Activated CD4-positive, alpha-beta T cell treated with anti-CD3 and anti-CD28 coated beads, Interleukin-2, amount 50 U/mL, for 1 hour (primary cell): ENCODE measurements around the gene BST1.

ENCODE experiments used
- DNase-seq: peaks from one replicate; pipeline ENCODE4 v3.0.0-alpha.2; 2020

BST1 gene, protein sequence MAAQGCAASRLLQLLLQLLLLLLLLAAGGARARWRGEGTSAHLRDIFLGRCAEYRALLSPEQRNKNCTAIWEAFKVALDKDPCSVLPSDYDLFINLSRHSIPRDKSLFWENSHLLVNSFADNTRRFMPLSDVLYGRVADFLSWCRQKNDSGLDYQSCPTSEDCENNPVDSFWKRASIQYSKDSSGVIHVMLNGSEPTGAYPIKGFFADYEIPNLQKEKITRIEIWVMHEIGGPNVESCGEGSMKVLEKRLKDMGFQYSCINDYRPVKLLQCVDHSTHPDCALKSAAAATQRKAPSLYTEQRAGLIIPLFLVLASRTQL

DNA sequence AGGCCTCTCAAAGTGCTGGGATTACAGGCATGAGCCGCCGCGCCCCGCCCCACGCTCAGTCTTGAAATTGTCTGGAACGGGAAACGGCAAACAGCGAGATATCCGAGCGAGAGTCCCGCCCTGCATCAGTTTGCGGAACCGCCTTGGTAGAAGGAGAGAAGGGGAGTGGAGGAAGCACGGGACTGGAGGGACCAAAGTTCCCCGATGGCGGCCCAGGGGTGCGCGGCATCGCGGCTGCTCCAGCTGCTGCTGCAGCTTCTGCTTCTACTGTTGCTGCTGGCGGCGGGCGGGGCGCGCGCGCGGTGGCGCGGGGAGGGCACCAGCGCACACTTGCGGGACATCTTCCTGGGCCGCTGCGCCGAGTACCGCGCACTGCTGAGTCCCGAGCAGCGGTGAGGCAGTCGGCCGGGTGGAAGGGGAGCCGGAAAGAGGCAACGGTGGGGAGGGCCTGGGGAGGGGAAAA, at the start of gene BST1:
BST1 (plus strand) TSS at position 125 of the 463 bp plus-strand sequence; CDS start at position 205, 80 bp downstream.
- peak; percentile 51 for DNase-seq

DNA sequence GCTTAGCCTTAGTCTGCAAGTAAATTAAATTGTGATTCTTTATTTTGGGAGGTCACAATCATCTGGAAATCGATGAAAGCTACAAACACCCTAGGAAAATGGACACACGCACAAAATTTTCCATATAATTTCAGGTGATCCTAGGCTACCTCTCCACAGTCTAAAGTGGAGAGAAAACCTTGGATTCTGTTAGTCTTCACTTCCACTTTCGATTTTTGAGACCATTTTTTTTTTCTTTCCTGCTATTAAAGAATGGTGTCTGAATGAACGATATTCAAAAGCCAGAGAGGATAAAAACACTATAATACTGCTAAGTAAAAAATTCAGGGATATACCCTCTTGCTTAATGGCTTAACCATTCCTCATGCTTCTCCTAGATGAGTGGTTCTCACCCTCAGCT, 49.4 kb upstream of the BST1 start:
- DNase-seq = no peak

DNA sequence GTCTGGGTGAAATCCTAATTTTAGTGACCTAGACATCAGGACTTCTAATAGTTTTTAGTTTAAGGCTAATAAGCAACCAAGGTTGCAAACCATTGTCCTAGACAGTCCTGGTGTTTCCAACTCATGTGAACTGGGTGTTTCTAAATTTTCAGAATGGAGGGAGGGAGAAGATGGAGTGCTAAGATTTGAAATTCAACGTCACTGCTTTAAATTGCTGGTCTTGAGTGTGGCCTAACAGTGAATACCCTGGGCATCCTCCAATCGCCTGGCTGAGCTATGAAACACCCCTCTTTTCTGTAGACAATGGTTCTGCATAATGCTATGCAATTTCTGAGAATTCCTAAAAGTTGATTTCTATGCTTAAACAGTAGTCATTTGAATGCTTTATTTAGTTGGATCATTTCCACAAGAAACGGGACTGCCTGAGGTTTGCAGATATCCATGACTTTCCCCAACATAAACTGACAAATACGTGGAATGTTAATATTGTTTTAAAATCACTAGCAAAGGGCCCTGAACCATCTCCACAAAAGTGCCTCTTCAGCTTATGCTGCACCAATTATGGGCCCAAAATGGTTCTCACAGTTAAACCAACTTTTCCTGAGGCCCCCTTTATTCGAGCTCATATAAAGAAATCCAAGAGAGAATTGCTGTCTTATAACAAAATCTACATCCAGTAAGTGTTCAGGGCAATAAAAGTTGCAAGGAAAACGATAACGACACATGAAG, 48.8 kb upstream of the BST1 start:
- no peak for DNase-seq

DNA sequence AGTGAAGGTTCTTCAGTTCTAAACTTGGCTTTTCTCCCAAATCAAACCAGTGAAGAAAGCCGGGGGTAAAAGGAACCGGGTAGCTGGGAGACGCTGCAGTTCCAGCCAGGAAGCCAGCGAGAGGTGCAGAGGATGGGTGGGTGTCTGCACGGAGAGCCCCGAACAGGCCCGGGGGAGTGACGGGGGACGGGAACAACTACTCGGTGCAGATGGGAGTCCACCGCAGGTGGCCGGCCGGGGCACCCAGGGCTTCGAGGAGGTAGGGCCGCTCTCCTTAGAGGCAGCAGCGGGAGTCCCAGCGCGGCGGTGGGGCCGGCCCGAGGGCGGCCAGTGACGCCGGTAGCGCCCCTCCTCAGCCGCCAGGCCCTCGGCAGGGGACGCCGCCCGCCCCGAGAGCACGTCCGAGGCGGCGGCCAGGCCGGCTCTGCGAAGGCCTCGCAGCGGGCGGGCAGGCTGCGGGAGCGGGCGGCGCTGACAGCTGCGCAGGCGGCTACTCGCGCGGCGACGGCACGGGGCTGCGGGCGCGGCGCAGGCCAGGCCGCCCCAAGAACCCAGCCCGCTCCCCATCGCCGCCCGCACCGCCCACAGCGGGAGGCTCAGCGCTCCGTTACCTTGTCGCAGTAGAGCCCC, 48.2 kb upstream of the BST1 start:
- peak; percentile 27 for DNase-seq

DNA sequence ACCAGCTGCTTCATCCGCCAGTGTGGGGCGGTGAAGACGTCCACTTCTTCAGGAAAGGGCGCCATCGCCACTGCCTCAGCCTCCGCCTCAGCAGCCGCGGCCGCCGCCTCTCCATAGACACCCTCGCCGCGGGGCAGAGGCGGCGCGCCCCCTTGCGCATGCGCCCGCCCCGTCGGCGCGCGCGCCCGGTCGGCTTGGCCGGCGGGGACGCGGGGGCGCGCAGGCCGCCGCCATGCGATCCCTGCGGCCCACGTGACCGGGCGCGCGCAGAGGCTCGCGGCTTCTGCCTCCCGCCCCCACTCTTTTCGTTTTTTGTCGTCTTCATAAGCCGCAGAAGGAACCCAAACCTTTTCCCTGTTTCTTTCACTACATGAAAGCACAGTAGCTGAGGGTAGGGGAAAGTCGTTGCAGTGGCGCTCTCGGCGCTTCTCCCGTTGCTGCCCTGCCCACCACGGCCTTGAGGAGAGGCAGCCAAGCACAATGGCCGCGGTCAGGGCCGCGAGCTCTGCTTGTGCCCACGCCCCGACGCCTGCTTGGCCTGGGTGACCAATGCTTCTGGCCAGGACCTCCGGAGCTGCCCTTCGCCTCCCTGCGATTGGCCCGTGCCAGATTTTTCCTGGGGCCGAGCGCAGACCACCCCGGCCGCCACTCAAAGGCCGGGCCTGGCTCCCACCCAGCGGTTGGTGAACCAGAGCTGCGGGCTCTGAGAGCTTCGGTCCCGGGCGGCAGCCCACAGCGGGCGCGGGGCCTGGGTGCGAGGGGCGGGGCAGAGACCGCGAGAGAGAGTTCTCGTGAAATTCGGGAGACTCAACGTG, 47.4 kb upstream of the BST1 start, which contains the start of gene FBXL5:
FBXL5 (minus strand) TSS at position 135 of the 815 bp plus-strand sequence; CDS start at position 65, 70 bp downstream.
- DNase-seq = peak; percentile 76

DNA sequence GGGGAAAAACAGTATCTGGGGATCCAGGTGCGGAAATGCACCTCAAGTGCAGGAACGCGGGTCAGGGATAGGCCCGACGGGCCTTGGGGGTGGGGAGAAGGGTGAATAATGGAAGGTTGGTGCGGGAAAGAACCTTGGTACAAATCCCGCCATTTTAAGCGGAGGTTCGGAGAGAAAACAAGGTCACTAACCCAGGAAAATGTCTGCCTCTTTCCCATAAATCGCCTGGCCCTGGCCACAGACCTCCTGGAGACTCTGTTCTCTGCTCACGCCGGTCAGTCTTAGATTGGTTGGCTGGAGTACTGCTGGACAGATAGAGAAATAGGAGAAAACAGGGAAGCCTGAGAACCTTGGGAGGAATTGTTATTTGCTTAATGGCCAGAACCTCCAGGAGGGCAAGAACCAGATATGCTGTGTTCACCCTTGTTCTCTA, 46.8 kb upstream of the BST1 start:
- no peak for DNase-seq

DNA sequence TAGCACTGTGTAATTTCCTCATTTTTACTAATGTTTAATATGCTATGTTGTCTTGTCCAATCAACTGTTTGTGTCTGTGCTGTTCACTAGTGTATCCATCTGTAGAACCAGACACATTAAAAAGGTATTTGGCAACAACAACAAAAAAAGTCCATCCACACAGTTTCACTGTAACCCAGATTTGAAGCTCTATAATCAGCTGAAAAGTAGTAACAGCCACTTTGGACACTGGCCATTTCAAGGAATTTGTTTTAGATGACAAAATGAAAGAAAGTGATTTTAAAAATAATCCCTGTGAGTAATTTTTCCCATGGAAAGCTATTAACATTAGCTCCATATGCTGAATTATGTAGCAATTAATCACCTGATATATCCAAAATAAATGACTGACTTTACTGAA, 45.5 kb upstream of the BST1 start:
- no peak for DNase-seq

DNA sequence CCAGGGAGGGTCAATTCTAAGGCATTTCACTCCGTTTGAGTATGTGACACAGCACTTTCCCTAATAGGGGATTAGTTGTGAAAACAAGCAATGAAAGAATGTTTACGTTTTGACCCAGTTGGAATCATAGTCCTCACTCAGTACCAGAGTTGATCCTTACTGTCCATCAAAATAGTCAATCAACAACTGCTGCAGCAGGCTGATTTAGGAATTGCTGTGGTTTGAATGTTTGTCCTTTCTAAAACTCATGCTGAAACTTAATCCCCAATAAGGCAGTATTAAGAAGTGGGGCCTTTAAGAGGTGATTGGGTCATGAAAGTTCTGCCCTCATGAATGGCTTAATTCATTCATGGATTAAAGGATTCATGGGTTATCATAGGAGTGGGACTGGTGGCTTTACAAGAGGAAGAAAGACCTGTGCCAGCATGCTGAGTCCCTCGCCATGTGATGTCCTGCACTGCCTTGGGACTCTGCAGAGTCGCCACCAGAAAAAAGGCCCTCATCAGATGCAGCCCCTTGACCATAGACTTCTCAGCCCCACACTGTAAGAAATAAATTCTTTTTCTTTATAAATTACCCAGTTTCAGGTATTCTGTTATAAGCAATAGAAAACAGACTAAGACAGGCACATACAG, 44.6 kb upstream of the BST1 start:
- DNase-seq = no peak

DNA sequence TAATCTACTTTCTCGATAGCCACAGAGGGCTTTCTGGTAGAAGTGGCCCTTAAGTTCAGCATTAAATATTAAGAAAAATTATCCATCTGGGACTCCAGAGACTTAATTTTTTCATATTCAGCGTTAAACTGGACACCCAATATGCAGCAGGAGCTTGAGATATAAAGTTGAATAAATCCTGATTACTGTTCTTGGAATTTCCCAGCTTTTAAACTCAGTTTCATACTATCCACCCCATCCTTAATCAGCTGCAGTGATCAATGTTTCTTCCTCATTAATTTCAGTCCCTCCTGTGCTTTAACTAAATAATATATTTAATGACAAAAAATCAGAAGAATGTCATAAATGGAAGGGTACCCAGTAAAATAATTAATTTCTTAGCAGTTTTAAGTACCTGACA, 44.1 kb upstream of the BST1 start:
- no peak for DNase-seq

DNA sequence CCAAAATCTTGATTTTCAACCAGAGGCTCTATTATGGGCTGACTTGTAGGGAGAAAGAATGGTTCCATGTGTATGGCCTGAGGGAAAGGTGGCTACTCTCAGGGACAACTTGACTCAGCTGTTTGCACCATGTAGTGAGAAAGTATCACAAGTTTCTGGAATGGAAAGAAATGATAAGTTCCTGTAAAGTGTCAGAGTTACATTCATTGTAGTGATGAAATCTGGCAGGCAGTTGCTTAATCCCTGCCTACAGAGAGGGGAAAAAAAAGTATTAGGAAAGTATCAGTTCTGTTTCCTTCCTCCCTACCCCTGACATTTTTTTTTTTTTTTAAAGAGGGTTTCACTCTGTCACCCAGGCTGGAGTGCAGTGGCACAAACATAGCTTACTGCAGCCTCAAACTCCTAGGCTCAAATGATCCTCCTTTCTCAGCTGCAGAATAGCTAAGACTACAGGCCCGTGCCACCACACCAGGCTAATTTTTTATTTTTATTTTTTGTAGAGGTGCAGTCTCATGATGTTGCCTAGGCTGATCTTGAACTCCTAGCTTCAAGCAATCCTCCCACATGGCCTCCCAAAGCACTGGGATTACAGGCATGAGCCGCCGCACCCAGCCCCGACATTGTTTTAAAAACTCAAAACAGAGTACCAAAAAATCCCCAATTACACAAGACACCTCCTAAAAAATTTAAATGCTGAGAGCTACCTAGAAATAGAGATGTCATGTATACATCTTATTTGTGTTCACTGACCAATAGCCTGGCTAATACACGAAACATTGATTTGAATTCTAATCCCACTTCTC, 42.9 kb upstream of the BST1 start:
- DNase-seq = no peak

DNA sequence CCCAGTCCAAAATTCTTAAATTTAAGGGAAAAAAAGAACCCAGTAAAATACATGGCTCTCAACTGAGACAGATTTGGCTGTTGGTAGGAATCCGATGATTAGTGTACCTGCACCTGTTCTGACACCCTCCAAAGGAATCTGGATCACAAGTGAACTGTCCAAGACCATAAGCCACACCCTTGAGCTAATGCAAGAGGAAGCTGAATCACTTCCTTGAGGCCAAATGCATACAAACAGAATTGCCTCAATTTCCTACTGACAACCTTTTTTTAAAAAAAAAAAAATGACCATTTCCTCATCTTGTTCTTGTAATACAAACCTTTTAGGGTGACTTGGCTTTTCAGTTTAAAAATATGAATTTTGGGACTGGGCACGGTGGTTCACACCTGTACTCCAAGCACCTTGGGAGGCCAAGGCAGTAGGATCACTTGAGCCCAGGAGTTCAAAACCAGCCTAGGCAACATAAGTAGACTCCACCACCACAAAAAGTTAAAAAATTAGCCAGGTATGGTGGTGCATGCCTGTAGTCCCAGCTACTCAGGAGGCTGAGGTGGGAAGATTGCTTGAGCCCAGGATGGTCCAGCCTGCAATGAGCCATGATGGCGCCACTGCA, 37.0 kb upstream of the BST1 start:
- DNase-seq = no peak

DNA sequence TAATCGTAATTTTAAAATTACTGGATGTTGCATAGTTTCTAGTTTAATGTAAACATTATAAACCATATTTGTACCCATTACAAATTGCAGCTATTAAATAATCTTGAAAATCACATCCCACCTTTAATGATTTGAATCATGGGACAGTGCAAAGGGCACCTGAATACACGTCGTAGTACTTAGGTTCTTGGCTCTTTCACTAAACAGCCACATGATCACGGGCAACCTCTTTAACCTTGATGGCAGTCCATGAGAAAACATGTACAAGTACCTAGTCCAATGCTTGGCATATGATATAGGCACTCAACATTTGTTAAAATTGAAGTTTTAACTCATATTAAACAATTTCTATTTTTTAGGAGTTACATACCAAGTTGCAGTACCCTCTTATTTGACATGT, 35.9 kb upstream of the BST1 start:
- DNase-seq = no peak

DNA sequence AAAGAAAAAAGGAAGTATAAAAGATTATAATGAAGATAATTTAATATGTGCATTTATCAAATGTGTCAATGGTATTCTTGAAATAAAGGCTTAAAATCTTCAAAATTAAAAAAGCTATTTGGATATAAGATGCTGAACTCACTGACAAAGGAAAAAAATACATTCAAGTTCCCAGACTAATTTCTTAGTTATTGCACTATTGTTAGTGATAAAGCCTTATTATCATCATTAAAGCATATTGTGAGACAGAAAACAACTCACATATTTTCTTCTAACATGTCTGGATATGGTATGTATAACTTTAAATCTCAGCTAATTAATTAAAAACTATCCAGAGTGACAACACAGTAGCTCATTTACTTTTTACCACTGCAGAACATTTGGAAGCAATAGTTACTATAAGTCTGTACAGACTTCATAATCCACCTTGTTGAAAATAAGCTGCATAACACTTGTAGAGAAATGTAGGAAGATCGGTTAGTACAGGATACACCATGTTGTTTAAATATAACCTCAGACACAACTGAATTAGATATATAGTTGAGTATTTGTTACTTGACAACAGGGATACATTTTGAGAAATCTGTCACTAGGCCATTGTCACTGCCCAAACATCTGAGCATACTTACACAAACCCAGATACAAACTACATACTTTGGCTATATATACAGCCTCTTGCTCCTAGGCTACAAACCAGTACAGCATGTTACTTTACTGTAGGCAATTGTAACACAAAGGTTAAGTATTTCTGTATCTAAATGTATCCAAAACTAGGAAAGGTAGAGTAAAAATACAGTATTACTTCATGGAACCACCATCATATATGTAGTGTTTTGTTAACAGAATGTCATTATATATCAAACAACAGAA, 34.1 kb upstream of the BST1 start:
- DNase-seq = no peak

DNA sequence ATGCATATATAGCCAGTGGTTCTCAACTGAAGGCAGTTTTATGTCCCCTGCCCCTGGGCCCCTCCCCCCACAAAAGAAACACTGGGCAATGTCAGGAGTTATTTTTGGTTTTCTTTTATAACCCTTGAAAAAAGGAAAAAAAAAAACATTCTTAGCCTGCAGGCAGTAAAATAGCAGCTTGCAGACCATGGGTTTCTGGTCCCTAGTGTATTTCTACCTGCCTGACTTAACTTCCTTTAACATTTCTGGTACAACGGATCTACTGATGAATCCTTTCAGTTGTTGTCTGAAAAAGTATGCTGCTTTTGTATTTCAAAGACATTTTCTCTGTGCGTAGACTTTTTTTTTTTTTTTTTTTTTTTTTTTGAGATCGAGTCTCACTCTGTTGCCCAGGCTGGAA, 32.3 kb upstream of the BST1 start:
- no peak for DNase-seq

DNA sequence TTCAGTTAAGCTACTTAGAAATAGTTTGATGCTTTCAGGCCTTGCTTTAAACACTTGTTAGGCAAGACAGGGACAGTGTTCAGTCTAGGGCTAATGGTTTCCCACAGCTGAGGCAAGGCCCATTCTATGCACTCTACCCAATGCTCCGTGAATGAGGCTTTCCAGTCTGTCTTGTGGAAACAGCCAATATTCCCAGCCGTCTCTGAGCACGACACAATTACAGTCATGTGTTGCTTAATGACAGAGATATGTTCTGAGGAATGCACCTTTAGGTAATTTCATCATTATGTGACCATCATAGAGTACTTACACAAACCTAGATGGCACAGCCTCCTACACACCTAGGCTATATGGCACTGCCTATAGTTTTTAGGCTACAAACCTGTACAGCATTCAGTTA, 30.8 kb upstream of the BST1 start:
- DNase-seq = no peak

DNA sequence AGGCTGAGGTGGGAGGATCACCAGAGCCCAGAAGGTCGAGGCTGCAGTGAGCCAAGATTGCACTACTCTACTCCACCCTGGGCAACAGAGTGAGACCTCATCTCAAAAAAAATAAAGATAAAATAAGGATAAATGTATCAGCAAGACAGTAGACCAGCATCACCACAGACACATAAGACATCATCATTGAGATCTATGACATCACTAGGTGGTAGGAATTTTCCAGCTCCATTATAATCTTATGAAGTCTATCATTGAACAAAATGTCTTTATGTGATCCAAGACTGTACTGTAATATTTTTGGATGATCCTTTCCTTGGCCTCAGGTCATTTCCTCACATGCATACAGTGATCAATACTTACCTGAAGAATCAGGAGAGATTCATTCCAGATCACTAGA, 29.5 kb upstream of the BST1 start:
- no peak for DNase-seq

DNA sequence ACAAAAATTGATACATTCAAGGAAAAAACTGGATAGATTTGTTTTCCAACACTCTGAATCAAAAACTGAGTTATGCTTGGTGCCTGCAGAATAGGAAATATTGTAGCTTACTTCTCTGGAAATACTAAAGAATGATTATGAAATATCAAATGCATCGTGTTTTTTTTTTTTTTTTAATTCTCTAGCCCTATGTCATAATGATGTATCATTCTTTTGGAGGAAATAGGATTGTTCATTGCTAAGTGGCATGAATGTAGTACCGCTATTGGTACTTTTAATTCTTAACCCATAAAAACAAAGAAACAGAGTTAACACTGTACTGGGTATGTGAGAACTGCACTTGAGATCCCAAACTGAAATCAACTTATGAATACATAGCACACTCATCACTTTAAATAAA, 28.8 kb upstream of the BST1 start:
- DNase-seq = no peak

DNA sequence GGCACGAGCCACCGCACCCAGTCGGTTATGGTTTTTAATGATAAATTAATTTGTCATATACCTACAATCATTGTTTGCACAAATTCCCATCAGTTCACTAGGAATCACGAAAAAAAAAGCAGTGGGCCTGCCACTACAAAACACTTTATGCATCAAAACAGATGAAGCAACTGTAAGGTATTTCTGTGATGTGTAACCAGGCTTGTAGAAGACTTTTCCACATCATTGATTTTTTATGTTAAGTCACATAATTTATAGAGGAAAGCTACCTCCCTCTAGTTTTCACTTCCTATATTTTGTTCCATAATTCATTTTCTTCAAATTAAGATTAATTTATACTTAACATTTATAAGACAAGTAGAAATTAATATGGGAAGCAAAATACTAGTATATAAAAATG, 27.9 kb upstream of the BST1 start:
- no peak for DNase-seq

DNA sequence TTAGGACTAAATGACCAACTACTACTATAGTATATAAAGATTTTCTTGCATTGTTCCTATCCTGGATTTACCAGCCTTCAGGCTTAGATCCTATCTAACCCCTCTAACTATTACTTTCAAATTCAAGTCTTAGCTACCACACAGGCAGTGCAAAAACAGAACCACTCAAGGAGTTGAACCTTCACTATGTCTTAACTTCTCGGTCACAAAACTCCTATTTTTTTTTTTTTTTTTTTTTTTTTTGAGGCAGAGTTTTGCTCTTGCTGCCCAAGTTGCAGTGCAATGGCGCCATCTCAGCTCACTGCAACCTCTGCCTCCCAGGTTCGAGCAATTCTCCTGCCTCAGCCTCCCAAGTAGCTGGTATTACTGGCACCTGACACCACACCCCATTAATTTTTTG, 27.5 kb upstream of the BST1 start:
- DNase-seq = no peak

DNA sequence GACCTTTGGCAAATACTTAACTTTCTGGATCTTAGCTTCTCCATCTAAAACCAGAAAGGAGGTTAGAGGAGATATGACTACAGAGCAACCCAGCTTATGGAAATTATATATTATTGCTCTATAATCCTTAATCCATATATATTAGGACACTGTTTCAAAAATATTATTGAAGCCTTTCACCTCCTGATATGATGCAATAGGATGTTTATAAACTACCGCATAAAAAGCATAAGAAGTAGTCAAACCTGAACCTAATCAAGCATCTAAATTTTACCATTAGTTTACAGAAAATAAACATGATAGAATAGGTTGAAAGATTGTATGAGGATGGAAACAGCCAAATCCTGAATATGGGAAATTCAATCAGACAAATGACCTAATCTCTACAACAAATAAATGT, 26.8 kb upstream of the BST1 start:
- no peak for DNase-seq
